Lower leg skin (tissue), 3 donors: ENCODE measurements around the gene TBP.

Source experiments
- CTCF ChIP-seq, 3 donors: fragments of 450-650 bp; IDR thresholded peaks; one replicate each; pipeline ENCODE4 v1.5.1; 2016; ENCODE audit warnings: antibody characterized with exemption in 3 of 3, mild to moderate bottlenecking in 3 of 3, moderate library complexity in 2 of 3
- POLR2A ChIP-seq, 2 donors: fragments of 450-650 bp; IDR thresholded peaks; one replicate each; pipeline ENCODE4 v1.6.1; 2016 to 2017; ENCODE audit warnings: antibody characterized with exemption in 2 of 2, mild to moderate bottlenecking in 1 of 2, moderate library complexity in 1 of 2

GRCh38 chr6:170533792-170534191 is 20.4 kb upstream of the TBP start:
- no peak for TF ChIP-seq CTCF (IDR thresholded peaks at IDR 0.05)
- TF ChIP-seq POLR2A (IDR thresholded peaks at IDR 0.05) = no peak
